D721Med (cell line): ENCODE data around the gene RFWD3.

Source experiments
- DNase-seq: peaks from one replicate; pipeline ENCODE4 v3.0.0; 2011; ENCODE audit warnings: low spot score; ENCODE audit not compliant: insufficient read length
- FAIRE-seq: peaks from 2 replicates; lab custom pipeline; 2011; peaks lifted over from hg19 to GRCh38; lab: Jason Lieb, UNC
- TF ChIP-seq, protein P1 (sequence below): IDR thresholded peaks from 2 replicates; pipeline ENCODE4 v1.5.1; 2012; ENCODE audit warnings: mild to moderate bottlenecking, control low read depth; ENCODE audit not compliant: insufficient read depth; ENCODE audit errors: missing control alignments

Gene RFWD3

DNA sequence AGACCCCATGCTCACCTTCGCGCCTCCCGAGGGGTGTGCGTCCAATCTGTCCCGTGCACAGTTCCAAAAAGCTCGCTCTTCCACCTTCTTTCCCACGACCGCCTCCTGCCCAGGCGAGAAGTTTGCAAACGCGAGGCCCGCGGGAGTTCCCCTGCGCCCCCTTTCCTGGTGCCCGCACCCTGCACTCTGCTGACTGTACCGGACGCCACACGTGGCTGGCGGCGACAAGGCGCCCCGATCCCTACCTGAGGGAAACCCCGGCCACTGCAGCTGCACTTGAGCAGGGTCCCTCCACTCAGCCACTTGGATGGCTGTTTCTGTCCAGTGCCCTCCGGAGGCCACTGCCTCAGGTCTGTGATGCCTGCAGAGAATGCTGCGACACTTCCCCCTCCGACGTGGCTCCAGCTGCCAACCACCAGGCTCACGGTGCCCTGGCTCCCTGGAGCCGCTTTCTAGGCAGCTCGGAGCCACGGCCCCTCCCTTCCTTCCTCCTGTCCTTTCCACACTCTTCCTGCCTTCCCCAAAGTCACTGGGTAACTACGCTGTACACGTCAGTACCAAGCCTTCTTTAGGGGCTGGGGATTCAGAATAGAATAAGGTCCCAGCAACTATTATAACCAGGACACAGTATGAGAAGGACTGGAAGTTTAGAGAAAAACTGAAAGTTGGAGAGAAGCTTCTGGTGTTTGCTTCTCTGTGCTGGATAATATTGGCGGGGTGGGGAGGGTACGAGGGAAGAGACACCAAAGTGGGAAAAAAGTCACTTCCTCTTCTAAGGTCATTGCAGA lies 34.0 kb upstream of the RFWD3 start, which contains the start of gene MLKL:
TSS of gene MLKL (minus strand) at position 425 of the 788 bp plus-strand sequence. CDS start 5,105 bp downstream, outside the sequence.
- FAIRE-seq = no peak
- no peak for DNase-seq
- TF ChIP-seq, protein P1, sequence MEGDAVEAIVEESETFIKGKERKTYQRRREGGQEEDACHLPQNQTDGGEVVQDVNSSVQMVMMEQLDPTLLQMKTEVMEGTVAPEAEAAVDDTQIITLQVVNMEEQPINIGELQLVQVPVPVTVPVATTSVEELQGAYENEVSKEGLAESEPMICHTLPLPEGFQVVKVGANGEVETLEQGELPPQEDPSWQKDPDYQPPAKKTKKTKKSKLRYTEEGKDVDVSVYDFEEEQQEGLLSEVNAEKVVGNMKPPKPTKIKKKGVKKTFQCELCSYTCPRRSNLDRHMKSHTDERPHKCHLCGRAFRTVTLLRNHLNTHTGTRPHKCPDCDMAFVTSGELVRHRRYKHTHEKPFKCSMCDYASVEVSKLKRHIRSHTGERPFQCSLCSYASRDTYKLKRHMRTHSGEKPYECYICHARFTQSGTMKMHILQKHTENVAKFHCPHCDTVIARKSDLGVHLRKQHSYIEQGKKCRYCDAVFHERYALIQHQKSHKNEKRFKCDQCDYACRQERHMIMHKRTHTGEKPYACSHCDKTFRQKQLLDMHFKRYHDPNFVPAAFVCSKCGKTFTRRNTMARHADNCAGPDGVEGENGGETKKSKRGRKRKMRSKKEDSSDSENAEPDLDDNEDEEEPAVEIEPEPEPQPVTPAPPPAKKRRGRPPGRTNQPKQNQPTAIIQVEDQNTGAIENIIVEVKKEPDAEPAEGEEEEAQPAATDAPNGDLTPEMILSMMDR = no peak

DNA sequence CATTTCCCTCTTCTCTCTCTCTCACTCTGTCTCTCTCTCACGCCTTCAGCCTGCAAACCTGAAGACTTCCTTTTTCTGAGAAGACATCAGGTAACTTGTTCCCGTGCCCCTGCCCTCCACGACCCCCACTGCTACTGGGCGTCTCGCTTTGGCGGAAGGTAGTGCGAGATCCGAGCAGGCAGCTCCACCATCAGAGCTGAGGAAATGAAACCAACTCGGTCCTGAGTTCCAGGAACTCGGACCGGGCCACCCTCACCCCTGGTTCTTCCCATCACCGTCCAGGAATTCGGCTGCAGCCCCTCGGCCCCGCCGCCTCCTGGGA lies 33.4 kb upstream of the RFWD3 start:
- DNase-seq (no peak), FAIRE-seq (no peak)
- TF ChIP-seq, protein P1 = no peak

DNA sequence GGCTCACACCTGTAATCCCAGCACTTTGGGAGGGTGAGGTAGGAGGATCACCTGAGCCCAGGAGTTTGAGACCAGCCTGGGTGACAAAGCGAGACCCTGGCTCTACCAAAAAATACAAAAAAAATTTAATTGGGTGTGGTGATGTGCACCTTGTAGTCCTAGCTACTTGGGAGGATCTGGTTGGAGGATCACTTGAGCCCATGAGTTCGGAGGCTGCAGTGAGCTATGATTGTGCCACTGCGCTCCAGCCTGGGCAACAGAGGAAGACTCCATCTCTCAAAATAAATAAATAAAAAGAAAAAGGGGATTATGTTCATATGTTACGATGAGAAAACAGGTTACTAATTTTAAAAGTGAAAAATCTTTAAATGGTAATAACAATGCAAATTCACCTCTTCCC lies 33.0 kb upstream of the RFWD3 start:
- no peak for DNase-seq

DNA sequence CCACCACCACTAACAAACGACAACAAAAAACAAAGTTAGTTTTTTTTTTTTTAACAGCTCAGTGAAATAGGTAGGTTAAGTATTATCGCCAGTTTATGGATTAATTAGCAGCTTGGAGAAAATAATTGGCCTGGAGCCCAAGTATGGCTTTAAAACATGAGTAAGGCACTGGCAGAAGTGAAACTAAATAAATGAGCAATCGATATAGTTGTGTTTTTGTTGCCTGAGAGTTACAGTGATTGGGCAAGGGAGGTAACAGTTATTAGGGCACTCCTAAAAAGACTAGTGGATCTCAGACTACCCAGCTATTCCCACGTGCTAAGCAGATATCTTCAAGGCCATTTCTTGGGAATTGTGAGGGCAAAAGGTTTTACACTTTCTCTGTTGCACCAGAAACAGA lies 31.5 kb upstream of the RFWD3 start:
- FAIRE-seq (no peak), DNase-seq (no peak)
- TF ChIP-seq, protein P1 = no peak

More for the DNA sequence above, 33.0 kb upstream of the RFWD3 start:
- TF ChIP-seq, protein P1 = no peak
- no peak for FAIRE-seq

DNA sequence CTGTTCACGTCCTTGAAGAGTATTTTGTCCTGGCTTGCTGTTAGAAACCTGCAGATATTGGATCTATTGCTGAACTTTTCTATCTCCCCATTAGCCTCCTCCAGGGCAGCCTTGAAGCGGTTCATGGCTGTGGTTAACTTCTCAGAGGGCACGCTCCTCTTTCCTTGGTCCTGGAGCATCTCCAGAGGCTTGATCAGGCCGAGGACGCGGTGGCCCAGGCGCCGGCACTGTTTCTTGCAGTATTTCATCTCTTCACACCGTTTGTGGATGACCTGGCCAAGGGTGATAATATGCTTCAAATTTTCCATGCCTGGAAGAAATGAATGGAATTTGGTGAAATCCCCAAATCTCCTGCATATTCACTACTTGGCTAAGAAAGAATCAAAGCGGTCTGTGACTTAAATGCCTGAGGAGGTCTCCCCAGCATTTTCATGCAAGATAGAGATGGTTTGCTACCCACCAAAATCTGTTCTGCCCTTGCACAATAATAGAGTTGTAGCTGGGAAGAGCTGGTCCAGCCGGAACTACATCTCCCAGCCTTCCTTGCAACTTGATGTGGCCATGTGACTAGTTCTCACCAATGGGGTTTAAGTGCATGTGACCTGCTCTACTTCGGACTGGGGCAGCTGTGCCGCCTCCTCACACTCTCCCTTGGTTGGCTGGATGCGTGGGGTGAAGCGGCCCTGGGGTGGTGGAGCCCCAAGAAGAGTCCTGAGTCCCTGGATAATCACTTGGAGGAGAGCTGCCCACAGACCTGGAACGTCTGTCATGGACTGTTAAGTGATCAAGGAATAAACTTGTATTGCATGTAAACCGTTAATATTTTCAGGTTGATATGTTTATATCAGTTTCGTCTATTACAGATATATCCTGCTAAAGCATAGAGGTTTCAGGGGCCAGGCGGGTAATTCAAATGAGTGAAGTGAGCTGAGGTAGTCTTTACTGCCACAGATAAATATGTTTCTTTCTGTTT lies 29.1 kb upstream of the RFWD3 start:
- FAIRE-seq (no peak), DNase-seq (peak; percentile 46)
- TF ChIP-seq, protein P1 = no peak

DNA sequence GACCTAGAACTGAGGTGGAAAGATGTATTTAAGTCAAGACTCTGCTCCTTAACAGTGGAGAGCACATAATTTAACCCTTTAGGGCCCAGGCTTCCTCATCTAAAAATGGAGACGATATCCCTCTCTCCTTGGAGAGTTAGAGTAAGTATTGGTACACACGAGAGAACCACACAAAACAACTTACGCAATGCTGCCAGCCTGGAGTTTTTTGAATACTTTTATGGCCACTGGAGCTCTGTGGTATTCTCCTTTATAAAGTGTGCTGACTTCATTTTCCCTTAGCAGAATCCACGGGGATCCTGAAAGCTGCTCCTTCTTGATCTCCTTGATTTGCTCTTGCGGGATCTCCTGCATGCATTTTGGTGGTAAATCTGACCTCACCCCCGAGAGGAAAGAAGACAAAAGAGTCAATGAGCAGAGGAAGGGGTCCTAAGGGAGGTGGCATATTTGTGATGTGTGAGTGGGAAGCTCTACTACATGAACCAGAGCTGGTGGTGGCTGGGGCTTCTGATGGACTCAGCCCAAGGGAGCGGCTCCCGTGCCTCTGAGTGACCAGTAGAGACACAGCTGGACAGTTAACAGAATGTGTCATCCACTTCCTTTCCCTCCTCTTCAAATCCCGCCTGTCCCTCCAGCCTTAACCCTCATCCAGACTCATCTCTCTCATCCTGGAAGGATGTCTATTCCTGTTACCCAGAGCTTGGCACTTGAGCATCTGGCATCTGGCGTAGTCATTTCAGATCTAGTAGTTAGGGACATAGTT lies 24.6 kb upstream of the RFWD3 start:
- DNase-seq (no peak), FAIRE-seq (no peak)
- TF ChIP-seq, protein P1 = no peak
